ENCODE data around the gene LRRN4.

LRRN4 gene

GRCh38 chr20:6024768-6025167 is 29.1 kb downstream of the LRRN4 start:
- no peak for DNase-seq (ENCODE audit: low read depth)
- TF ChIP-seq, protein P1, sequence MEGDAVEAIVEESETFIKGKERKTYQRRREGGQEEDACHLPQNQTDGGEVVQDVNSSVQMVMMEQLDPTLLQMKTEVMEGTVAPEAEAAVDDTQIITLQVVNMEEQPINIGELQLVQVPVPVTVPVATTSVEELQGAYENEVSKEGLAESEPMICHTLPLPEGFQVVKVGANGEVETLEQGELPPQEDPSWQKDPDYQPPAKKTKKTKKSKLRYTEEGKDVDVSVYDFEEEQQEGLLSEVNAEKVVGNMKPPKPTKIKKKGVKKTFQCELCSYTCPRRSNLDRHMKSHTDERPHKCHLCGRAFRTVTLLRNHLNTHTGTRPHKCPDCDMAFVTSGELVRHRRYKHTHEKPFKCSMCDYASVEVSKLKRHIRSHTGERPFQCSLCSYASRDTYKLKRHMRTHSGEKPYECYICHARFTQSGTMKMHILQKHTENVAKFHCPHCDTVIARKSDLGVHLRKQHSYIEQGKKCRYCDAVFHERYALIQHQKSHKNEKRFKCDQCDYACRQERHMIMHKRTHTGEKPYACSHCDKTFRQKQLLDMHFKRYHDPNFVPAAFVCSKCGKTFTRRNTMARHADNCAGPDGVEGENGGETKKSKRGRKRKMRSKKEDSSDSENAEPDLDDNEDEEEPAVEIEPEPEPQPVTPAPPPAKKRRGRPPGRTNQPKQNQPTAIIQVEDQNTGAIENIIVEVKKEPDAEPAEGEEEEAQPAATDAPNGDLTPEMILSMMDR (IDR thresholded peaks at IDR 0.05; ENCODE audit: insufficient read depth, low read depth, low read length, missing control alignments), result no peak

DNA sequence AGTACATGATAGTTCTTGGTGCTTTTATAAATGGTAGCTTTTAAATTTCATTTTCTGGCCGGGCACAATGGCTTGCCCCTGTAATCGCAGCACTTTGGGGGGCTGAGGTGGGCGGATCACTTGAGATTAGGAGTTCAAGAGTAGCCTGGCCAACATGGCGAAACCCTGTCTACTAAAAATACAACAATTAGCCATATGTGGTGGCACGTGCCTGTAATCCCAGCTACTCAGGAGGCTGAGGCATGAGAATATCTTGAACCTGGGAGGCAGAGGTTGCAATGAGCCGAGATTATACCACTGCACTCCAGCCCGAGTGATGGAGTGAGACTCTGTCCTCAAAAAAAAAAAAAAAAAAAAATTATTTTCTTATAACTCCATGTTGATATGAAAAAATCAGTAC is 36.0 kb downstream of the LRRN4 start:
- no peak for DNase-seq (ENCODE audit: low read depth)
- TF ChIP-seq, protein P1 (IDR thresholded peaks at IDR 0.05; ENCODE audit: insufficient read depth, low read depth, low read length, missing control alignments), result no peak
- H3K4me3 ChIP-seq (ENCODE audit: low read length), result no peak overlapping the region

More at GRCh38 chr20:6024768-6025167, 29.1 kb downstream of the LRRN4 start:
- no peak overlapping the region for H3K4me3 ChIP-seq (ENCODE audit: low read length)

GRCh38 chr20:6017467-6017866 is 36.4 kb downstream of the LRRN4 start:
- no peak overlapping the region for H3K4me3 ChIP-seq (ENCODE audit: low read length)
- DNase-seq (ENCODE audit: low read depth), result no peak
- TF ChIP-seq, protein P1 (IDR thresholded peaks at IDR 0.05; ENCODE audit: insufficient read depth, low read depth, low read length, missing control alignments), result no peak

DNA sequence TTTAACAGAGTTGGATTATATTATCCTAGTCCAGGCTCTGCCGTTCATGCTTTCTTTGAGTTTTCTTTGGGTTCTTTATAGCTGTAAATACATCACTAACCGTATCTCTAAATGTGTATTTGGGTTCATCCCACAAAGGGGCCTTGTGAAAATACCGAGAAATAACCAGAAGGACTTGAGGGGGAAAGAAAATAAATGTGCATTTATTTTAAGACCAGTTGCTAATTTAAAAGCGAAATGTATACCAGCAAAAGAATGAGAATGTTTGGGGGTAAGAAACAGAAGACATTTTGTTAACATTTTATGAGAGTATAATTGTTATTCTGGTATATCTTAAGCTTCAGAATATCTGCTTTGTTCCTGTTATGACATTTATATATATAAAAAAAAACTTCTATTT is 38.9 kb downstream of the LRRN4 start:
- TF ChIP-seq, protein P1 (IDR thresholded peaks at IDR 0.05; ENCODE audit: insufficient read depth, low read depth, low read length, missing control alignments), result no peak
- DNase-seq (ENCODE audit: low read depth), result no peak

DNA sequence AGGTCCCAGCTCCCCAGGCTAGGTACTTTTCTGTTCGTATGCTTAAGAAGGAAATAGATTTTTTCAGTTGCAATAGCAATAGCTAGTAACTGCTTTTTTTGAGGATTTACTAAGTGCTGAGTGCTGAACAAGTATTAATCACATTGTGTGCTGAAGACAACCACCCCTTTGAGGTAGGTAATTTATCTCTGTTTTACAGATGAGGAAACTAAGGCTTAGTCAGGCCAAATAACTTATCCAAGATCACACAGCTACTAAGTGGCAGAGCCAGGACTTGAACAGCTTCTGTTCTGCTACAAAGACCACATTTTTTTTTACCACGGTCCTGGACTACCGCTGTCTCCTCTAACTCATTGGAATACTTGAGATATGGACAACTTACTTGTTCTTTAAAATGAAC is 39.8 kb downstream of the LRRN4 start:
- no peak overlapping the region for H3K4me3 ChIP-seq (ENCODE audit: low read length)
- TF ChIP-seq, protein P1 (IDR thresholded peaks at IDR 0.05; ENCODE audit: insufficient read depth, low read depth, low read length, missing control alignments), result no peak
- no peak for DNase-seq (ENCODE audit: low read depth)

More for the DNA sequence above, 38.9 kb downstream of the LRRN4 start:
- no peak overlapping the region for H3K4me3 ChIP-seq (ENCODE audit: low read length)

- DNase-seq (ENCODE audit: low read depth), result no peak
- TF ChIP-seq, protein P1 (IDR thresholded peaks at IDR 0.05; ENCODE audit: insufficient read depth, low read depth, low read length, missing control alignments), result no peak
- no peak overlapping the region for H3K4me3 ChIP-seq (ENCODE audit: low read length)
These were observed 41.7 kb downstream of the LRRN4 start for GRCh38 chr20:6012179-6012578.

DNA sequence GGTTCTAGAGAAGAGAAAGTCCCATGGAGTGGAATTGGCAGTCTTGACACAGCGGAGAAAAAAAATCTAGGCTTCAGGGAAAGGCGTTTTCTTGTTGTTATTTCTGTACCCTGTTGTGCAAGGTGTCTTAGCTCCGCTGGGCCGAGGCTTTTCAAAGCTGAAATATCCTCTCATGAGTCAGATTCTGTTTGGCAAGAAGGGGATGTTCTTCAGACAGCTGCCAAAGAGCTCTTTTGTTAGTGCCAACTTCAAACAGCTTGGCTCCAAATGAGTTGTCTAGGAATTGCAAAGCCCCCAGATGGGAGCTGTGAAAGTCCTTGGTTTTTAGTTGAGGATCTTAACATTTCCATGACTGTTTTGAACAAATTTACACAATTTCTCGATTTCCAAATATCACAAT is 45.6 kb downstream of the LRRN4 start:
- TF ChIP-seq, protein P1 (IDR thresholded peaks at IDR 0.05; ENCODE audit: insufficient read depth, low read depth, low read length, missing control alignments), result no peak
- peak; percentile 98 for DNase-seq (ENCODE audit: low read depth)
- peak overlapping the region; percentile 74 for H3K4me3 ChIP-seq (ENCODE audit: low read length)

Measured in epithelial cell of esophagus (primary cell).